EH (cell line): Measurements from ENCODE around the gene TRNT1.

Experiments used
- DNase-seq: peaks from one replicate; pipeline ENCODE4 v3.0.0-alpha.2; 2015; ENCODE audit warnings: low read depth

The TRNT1 gene

GRCh38 chr3:3178498-3179328 is 52.0 kb downstream of the TRNT1 start:
- no peak for DNase-seq

- DNase-seq: peak; percentile 84
Measured at GRCh38 chr3:3179407-3180094, 52.8 kb downstream of the TRNT1 start, which contains the start of gene CRBN. Gene CRBN (minus strand): TSS chr3:3179691. CDS start chr3:3179687, 4 bp downstream.

DNA sequence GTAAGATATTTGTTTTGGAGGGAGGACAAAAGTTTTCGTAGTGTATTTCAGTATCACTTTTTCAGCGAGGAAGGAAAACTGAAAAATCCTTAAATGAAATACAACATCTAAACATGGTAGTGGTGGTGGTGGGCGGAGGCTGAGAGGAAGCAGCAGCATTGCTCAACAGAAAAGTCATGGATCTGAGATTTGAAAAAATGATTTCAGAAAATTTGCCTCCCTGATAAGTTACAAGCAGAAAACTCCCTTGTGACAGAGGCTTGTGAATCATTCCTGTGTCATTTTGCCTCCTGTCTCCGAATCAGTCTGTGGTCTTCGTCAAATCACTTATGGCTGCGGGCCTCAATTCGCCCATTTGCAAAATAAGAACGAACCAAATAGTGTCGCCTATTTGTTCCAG is 53.7 kb downstream of the TRNT1 start:
- DNase-seq: no peak

- DNase-seq: no peak
Measured at GRCh38 chr3:3184876-3185275, 58.1 kb downstream of the TRNT1 start.

DNA sequence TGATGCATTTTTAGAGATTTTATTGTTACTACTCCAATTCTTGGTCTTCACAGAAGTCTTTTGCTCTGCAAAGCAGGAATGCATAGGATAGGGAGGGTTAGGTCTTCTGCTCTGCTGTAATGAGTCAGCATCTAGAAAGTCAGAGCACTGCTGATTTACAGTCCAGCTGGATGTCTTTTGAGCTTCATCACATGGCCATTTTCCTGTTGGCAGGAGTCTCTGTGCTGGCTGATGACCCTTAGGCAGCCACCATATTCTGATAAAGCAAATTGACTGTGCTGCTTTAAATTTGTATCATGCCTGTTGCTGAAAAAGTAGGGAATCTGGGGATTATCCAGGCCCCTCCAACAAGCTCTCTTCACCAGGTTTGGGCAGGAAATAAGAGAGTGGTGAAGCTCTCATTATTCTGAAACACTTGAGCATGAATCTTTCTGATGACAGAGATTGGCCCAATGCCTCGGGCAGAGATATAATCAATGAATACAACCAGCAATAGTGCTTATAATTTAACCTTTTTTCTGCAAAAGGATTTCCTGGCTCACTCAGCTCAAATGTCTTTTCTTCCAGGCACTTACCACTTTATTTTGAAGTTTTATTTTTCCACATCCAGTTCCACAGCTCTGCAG is 62.5 kb downstream of the TRNT1 start:
- peak; percentile 12 for DNase-seq

DNA sequence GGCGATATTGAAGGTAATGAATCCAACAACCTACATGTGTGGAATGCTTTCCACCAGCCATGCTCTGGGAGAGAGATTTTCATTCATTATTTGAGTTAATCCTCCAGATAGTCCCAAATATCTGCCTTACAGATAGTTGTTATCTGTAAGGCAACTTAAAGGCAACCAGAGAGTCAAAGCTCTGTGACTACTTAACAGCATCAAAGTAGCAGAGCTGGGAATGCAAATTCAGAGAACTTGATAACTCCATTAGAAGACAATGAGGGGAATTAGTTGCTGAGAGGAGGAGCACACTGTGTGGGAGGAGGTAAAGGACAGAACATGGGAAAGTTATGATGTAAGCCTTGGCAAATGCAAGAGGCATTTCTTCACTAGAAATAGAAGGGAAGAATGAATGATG is 63.2 kb downstream of the TRNT1 start:
- DNase-seq: no peak

DNA sequence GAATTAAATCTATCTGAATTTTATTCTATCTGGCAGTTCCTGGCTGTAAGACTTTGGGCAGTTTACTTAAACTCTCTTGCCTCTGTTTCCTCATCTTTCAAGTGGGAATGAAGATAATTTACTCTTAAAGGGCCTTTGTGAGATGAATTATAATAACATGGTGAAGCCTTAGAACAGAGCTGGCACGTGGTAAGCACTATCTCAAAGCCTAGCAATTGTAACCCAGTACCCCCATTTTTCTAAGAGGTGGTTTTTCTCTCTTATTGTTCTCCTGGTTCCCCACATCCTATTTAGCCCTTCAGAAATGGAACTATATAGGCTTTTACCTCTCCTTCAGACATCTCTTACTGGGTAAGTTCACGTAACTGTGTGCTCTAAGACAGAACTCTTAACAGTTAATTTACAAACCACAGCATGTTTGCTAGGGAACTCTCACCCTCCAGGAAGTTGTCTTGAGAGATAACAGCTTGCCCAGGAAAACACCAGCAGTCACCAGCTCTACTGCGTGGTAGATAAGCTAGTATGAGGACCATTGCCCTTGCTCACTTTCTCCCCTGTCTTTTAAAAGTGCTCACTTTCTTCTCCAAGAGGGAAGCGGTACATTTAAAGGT is 65.0 kb downstream of the TRNT1 start:
- no peak for DNase-seq

- DNase-seq: no peak
Measured at GRCh38 chr3:3192286-3192675, 65.5 kb downstream of the TRNT1 start.

- no peak for DNase-seq
Measured at GRCh38 chr3:3194861-3195260, 68.1 kb downstream of the TRNT1 start.

DNA sequence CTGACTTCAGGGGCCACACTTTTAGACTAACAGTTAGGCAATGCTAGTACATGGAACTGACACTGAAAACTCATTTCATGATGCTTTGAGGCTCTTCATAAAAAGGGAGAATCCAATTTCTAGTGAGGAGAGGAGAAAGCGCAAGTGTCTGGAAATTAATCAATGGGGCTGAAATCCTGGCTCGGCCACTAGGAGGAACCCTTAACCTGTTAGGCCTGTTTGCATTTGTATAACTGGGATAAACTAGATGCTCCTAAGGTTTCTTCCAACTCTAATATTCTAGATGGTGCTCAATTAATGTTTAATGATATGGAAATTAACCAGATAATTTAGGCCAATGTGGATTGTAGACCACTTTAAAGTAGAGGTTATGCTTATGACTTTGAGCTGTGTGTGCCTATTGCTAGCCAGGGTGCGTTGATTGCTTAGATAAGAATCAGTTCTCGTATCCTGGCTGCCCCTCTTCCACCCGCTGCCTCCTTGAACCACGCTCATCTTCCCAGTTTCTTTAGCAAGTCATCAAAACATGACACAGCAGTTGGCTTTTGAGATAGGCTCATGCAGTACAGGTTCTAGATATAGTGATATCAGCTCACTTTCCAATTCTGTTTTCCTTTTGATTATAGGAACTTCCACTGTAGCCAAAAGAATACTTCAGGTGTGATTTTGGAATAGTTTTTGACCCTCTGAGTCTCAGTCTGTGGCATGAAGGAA is 69.6 kb downstream of the TRNT1 start:
- DNase-seq: no peak
